ENCODE data around the gene TTC8. TPM values are rescaled to one million over a fixed set of nuclear protein-coding genes. Genes with fewer than 3 reads are reported as not detected.

The TTC8 gene
- total and polyA plus RNA-seq, 4 donors = 7.3 to 11.7 (median 10.4) TPM

DNA sequence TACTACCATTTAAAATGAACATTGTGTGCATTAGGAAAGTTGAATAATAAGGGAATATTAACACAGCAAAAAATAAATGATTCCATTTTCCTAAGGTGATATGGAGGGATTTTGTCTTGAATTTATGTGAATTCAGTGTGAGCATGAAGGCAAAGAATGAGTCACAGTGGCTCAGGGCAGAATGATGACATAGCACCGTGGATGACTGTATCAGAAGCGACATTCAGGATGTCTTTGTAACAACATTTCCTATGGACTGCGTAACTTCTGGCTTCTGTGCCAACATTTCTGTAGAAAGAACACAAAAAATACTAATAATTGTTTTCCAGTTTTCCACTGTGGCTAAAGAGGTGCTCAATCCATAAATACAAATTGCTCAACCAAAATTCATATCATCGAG is 54.6 kb downstream of the TTC8 start:
- Histone ChIP-seq H3K36me3 (ENCODE audit: control insufficient read depth in 4 of 4, insufficient read depth in 3 of 4, low read depth in 1 of 4, low read length in 3 of 4) (peaks cover 5 to 26% (median 10%) of the 10 kb centered on the region in 4 donors), H3K27me3 (ENCODE audit: control insufficient read depth in 4 of 4, insufficient read depth in 4 of 4, low read length in 3 of 4) (no peaks in the 10 kb centered on the region), H3K4me1 (ENCODE audit: control insufficient read depth in 4 of 4, insufficient read depth in 4 of 4, low read length in 3 of 4) (no peaks in the 10 kb centered on the region), H3K9ac (ENCODE audit: low read depth in 1 of 2, low read length in 2 of 2) (no peak overlapping the region), H3K4me3 (ENCODE audit: low read depth in 1 of 3, low read length in 3 of 3) (no peak overlapping the region), H3K27ac (ENCODE audit: low read depth in 1 of 2, low read length in 2 of 2) (no peak overlapping the region), H3K9me3 (ENCODE audit: control insufficient read depth in 4 of 4, low read length in 3 of 4) (peaks cover 5 to 15% (median 6%) of the 10 kb centered on the region in 4 donors)
- WGBS = 89% methylated on average over 4 of the region's 4 CpGs
- TF ChIP-seq EGR1 (IDR thresholded peaks at IDR 0.05; ENCODE audit: low read depth in 2 of 2) = no peak
- no peak for TF ChIP-seq GABPA (IDR thresholded peaks at IDR 0.05 in 1 of 2, conservative IDR thresholded peaks at IDR 0.05 in 1 of 2)
- TF ChIP-seq ZBTB33 (IDR thresholded peaks at IDR 0.05) = no peak
- TF ChIP-seq RXRA (IDR thresholded peaks at IDR 0.05) = no peak
- no peak for TF ChIP-seq YY1 (IDR thresholded peaks at IDR 0.05)
- TF ChIP-seq JUND (IDR thresholded peaks at IDR 0.05) = no peak
- no peak for TF ChIP-seq NR2F2 (IDR thresholded peaks at IDR 0.05)
- TF ChIP-seq HNF4G (IDR thresholded peaks at IDR 0.05) = no peak
- no peak for TF ChIP-seq SP1 (IDR thresholded peaks at IDR 0.05)
- no peak for TF ChIP-seq RAD21 (IDR thresholded peaks at IDR 0.05)
- TF ChIP-seq HNF4A (conservative IDR thresholded peaks at IDR 0.05) = no peak
- TF ChIP-seq CTCF (IDR thresholded peaks at IDR 0.05; ENCODE audit: low read depth, low read length, missing input control) = no peak
- TF ChIP-seq ATF3 (IDR thresholded peaks at IDR 0.05) = no peak
- no peak for TF ChIP-seq MAX (IDR thresholded peaks at IDR 0.05)
- no peak for TF ChIP-seq TAF1 (conservative IDR thresholded peaks at IDR 0.05)
- no peak for TF ChIP-seq FOXA1 (IDR thresholded peaks at IDR 0.05)
- no peak for TF ChIP-seq FOXA2 (IDR thresholded peaks at IDR 0.05)
- no peak for TF ChIP-seq REST (IDR thresholded peaks at IDR 0.05)
- DNase-seq (ENCODE audit: low spot score) = no peak

Data from liver (tissue), 9 donors.